ENCODE measurements around the gene TBX2.

Gene TBX2

DNA sequence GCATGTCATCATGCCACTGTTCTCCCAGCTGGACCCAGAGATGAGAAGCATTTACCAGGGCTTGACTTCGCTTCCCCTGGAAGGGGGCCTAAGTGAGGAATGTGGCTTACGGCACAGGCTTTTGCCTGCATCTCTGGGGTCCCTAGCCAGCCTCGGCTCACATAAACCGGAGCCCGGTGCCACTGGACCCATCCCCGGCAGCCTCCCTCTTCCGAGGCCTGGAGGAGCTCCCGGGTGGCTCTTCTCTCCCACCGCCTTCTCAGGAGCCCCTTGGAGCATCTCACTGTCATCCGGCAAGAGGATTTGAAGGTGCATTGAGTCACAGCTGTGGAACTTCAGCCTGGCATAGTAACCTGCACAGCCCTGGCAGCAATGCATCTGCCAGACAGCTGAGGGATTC lies 29.9 kb upstream of the TBX2 start:
- DNase-seq: no peak

DNA sequence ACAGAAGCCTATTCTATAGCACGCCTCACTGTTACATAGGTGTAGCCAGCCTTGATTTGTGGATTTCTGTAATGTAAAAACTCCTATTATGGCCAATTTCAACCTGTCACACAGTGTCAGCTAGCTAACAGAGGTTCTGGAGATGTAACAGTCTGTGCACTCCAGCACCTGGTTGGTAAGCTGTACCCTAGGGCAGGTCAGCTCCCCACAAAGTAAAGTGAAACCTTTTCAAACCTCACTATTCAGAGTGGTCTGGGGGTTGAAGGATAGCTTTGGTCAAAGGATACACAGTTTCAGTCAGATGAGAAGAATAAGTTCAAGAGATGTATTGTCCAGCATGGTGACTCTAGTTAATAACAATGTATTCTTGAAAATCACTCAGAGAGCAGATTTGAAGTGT lies 28.5 kb upstream of the TBX2 start:
- DNase-seq: no peak

DNA sequence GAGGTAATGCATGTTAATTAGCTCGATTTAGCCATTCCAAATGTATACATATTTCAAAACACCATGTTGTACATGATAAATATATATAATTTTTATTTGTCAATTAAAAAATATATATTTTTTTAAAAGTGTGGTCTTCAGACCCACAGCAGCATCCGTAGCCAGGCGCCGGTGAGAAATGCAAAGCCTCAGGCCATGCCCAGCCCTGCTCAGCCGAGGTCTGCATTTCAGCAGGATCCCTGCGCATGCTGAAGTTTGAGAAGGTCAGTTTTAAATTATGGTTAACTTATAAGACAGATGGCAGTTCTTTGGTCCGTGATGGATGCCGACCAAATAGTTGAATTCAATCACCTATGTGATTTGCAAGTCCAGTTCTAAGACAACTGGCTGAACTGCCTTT lies 28.0 kb upstream of the TBX2 start:
- no peak for DNase-seq

DNA sequence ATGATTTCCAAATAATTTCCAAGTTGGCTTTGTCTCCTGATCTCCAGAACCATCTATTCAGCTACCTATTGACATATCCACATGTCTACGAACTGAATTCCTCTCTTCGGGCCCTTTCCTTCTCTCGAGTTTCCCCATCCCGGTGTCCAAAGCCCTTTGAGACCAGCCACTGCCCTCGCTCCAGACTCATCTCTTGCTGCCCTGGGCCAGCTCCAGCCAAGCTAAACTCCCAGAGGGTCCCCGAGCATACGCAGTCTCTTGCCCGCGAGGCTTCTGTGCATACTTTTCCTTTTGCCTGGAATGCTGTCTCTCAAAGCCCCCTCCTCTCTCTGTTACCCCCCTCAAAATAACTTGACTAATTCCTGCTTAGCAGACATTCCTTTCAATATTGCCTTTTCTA lies 27.2 kb upstream of the TBX2 start:
- no peak for DNase-seq

DNA sequence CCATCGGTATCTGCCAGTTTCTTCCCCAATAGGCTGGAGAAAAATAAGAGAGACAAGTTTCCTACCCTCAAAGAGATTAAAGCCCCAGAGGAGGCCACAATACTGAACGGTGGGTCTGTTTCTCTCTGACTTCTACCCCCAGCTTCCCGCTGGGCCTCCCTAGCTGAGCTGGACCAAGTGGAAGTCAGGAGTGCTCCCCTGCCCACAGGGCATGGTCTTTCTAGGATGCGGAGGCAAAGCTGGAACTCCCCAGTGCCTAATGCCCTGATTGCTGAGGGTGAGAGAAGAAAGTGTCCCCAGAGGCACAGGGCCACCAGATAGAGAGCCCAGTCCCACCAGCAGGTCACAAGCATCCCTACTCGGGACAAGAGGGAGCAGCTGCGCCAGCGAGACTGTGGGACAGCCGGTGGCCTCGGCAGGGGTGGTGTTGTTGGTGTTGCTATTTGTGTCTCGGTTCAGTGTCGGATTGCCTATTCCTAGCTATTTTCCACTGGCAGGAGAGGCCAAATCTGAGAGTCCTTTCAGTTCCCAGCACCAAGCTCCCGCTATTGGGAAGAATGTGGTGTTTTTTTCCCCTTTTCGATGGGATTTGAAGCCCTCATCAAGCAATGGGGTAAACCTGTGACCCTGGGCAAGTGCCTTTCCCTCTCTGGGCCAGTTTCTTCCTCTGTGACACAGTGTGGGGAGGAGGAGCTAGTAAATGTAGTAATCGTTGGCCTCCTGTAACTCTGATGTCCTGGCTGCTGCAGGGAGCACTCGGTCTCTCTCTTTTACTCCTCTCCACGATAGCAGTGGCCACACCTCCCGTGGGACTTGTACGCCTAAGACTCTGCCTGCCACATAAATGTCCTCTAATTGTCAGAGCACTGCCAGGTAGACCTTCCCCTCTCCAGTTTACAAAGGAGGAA lies 22.5 kb upstream of the TBX2 start:
- DNase-seq: no peak

DNA sequence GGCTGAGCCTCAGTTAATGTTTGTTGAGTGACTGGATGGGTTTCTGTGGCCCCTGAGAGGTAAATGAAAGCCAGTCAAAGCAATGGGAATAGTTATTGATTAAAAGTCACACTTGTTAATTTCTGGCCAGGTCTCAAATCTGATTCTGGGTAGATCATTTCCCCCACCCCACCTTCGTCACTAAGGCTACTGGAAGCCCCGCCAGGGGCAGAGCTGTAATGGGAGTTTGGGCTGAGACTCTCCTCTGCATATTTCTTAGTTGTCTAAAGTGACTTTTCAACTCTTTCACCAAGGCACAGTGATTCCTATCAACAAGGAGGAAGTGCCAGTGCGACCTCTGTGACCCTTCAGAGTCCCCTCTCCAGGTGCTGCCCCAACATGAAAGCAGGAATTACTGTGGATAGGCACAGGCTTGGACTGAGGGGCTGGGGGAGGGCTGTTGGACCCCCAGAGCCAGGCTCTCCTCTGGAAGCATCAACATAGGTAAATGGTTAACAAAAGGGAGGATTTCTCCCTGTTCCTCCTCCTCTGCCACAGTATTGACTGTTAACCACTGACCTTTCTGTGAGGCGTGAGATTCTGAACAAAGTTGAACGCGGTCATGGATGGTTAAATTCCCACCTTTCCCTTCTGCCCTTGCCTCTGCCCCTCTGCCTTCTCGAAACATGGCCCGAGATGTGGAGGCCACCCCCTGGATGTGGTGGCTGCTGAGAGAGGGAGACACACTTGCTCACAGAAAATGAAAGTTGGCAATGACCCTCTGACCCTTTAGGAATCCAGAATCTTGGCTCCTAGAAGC lies 20.8 kb upstream of the TBX2 start:
- DNase-seq: no peak

DNA sequence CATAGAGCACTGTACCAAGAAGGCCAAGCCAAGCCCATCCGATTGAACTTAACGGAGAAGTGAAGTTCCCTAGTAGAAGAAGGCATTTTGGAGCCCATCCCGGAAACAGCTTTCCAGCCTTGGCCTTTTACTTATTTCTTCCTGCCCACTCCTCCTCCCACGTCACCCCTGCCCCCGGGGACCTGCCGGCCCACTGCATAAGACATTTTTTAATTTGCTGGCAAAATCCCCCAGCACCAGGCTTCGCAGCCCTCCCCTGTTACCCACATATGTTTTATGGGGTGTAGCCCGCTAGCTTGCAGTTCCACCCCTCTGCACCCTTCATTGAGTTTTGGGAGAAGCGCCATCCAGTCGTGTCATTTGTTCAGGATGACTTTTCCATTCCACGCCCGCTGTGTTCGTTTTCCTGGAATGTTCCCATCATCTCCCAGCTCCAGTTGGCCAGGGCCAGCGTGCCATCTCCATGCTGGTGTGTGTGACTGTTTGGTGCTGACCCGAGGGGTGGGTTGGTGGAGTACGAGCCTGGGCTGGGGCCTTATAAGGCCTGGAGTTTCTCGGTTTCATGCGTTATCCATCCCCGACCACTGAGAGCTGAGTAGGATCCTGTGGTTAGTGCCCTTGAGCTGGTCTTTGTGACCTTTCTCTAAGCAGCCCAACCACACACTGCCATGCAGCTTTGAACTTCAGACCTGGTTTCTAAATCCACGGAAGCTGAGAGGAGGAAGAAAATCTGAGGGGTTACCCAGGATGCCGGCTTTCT lies 20.0 kb upstream of the TBX2 start:
- DNase-seq: no peak

DNA sequence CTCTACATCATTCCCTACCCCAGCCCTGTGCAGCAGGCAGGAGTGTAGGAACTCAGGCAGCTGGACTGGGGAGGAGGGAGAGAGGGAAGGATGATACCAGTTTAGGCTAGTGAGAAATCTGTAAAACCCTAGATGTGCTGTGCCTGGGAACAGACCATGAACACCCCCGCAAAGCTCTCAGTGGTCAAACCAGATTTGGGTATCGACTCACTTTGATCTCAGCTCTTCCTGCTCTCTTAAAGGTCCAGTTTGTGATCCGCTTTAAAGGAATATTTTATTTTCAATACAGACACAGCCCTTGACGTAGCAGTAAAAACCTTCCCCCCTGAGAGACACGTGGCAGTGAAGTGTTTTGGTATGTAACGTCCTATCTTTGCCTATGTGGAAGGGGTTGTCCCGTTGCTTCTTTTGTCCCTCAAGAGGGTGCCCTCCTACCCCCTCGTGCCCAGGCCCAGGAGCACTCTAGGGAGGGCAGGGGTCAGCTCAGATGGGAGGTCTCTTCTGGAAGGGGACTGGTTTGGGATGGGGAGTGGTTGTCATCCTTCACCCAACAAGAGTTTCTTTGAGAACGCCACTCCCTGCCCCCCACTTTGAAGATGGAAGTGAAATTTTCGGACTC lies 19.3 kb upstream of the TBX2 start:
- no peak for DNase-seq

DNA sequence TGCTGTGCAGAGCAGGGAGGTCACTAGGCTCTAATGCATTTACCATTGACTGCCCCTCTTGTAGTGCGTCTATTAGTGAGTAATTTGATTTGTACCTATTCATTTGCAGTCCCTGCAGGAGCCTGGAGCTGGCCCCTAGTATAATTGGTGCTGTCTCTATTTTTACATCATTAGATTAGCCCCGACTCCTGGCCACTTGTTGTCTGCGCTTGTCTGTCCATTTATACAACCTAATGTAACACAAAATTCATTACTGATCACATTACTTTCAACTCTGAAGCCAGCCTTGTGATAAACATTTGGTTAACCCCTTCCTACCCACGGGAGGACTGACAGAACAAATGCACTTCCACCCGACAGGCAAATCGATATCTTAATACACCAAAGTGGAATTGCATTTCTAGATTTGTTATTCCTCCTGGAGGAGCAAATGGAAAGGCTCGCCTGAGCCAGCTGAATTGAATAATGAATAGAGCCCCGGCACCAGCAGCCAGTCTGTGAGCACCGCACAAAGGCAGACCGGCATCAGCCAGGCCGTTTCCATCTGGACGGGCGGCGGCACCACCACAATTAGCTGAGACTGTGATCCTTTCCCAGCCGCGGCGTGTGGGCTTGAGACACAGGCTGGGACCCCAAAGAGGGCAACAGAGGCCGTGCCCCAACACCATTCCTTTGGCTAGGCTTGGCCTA lies 18.7 kb upstream of the TBX2 start:
- DNase-seq: no peak

DNA sequence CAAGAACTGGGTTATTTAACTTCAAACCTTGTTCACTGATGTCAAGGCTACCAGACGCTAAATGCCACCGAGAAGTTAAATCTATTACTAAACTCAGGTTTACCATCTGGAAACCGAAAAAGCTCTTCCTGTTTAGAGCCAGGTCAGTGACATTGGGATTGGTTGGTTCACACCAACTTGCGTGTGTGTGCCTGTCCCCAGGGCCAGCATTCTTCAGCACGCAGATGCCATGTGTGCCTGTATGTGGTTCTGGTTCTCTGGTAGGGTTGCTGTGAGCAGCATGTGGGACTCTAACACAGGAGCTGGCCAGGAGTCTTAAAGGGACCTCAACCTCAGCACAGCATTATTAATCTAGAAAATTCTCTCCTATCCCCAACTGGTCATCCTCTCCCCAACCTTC lies 18.1 kb upstream of the TBX2 start:
- DNase-seq: no peak

DNA sequence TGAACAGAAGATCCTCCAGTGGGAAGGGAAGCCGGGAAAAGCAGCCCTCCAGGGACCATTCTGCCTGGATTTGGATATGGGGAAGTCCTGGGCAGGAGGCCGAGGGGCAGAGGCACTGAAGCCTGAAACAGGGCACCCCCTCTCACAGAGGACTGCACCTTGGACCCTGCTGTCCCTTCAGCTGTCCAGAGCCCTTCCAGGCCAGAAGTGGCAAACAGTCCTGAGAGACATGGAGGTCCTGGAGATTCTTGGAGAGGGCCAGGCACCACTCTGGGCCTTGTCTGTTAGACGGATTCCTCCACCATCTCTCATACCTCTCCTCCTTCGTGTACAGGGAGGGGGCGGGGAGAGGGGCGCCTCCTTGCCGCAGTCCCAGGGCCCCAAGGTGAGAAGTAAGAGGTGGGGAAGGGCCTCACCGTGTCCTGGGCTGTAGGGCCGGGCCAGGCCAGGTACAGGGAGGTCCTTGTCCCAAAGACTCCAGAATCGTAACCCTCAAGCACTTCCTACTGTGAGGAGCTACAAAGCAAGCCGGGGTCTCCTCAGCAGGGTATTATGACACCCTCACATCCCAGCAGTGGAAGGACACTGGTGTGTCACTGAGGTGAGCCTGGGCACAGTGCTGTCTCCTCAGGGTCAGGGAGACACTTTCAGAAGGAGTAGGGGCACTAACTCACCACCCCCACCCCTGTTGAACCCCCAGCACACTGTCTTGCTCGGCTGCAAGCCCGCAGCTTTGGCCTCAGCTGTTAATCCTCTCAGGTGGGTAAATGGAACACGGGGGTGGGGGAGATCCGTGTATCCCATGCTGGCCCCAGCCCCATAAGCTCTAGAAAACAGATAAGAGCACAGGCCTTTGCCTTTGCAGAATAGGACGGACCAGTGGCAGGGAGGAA lies 16.6 kb upstream of the TBX2 start:
- DNase-seq: no peak

DNA sequence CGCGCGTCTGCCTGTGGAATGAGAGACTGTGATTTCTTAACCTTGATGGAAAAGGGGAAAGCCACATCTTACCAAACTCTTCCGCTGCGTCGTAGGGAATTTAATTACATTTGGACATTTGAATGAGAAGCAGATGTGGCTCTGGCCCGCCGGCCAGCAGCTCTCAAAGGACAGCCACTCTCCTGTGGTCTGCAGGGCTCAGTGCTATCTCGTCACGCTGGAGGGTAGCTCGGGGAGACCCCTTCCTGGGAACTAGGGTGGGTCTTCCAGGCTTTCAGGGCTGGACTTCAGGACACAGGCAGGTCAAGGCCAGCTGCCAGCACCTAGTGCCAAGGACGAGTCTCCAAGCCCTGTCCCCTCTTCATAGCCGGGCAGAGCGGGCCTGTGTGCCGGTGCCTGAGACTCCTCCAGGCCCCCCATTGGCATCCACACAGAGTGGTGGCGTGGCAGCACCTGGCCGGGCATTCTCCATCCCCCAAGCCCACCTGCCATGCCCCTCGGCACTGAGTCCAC lies 15.9 kb upstream of the TBX2 start:
- no peak for DNase-seq

DNA sequence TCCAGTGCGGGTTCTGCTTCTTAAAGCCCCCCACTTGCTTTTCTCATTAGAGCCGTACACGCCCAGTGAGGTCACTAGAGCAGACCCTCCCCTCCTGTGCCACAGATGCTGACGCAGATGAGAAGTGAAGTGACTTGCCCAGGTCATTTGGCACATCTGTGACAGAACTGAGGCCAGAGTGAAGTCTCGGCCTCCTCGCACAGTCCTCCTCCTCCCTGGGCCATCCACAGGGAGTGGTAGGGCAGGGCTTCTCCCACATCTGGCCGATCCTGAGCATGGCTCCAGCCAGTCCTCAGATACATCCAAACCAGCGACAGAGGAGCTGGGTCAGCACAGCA lies 15.3 kb upstream of the TBX2 start:
- no peak for DNase-seq

DNA sequence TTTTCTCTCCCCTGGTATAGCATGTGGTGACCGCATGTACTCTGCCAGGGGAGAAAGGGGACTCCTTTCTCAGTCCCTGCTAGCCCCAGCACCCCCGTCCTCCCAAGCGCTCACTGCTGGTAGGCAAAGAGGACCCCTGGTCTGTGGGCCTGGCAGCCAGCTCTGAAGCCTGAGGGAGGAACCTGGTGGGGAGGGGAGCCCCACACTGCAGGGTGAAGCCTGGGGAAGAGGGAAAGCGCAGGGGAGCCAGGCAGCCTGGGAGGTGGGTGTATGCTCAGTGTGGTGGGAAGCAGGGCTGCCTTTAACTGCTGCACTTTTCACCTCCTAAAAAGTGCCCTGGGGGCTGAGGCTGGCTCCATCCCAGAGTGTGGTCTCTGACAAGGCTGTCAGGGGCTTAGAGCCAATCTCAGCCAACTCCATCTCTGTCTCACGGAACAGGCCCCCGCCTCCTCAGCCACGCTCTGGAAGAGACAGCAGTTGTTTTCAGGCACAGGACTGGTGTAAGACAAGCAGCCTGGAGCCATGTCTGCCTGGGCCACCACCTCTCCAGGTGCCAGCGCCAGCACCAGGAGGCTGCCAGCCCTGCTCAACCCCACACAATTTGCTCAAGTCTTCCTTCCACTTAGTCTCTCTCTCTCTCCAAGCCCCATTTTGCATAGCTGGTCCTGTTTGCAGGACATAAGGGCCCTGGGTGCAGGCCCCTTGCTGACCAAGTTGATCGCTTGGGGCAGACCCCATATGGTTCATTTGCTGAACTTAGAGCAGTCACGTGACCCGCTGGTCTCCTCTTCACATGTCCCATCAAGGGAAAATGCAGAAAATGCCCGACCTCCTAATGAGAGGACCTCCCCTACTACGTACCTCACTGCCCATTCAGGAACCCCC lies 14.7 kb upstream of the TBX2 start:
- no peak for DNase-seq

DNA sequence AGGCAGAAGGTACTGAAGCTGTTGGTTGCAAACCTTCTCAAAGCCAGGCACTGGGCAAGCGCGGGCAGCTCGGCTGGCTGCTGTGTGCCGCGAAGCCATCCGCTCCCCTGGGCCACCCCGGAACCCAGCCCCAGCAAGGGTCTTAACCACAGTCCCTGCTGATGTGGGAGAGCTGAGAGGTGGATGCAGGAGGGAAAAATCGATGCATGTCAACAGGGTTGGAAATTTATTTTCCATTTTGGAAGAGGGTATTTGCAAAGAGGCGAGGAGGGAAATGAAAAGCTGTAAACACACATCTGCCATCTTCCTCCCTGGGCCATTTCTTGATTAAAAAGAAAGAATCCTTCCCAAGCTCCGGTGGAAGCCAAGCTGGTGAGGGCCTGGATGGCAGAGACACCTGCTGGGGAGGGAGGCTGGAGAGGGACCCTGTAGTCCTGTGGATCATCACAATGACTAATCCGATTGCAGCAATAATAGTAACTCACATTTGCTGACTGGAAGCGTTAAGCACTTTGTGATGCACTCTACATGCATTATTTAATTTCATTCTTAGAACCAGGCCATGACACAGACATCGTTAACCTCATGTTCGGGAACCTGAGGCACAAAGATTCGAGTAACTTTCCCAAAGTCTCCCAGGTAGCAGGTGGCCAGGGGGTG lies 13.9 kb upstream of the TBX2 start:
- no peak for DNase-seq

DNA sequence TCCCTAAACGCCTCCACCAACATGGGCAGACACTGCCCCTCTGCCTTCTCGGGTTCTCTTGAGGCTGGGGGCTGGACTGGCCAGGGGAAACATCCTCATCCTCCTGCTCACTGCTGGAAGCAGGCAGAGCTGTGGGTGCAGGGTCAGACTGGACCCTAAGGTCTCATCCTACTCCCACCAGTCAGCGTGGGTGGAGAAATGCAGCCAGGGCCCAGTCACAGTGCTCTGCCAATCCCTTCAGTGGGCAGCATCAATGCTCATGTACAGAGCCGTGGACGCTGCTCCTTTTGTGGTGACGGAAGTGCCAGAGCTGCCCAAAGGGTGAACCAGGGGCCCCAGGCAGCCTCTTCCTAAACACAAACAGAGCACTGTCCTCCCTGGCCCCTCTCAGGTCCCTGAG lies 13.4 kb upstream of the TBX2 start:
- no peak for DNase-seq

DNA sequence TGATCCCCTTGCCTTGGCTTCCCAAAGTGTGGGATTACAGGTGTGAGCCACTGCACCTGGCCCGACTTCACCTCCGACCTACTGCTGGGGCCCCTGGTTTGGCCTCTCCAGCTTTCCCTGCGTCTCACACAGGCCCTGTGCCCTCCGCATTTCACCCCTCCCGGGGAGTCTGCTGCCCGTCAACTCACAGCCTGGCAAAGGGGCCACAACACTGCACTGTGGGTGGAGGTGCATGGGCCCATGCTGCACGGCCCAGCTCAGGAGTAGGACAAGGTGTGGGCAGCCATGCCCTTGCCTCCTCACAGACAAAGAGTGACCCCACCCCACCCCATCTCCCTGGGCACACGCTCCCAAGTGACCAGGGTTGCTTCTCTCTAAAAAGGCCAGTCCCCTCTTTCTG lies 12.6 kb upstream of the TBX2 start:
- DNase-seq: no peak

DNA sequence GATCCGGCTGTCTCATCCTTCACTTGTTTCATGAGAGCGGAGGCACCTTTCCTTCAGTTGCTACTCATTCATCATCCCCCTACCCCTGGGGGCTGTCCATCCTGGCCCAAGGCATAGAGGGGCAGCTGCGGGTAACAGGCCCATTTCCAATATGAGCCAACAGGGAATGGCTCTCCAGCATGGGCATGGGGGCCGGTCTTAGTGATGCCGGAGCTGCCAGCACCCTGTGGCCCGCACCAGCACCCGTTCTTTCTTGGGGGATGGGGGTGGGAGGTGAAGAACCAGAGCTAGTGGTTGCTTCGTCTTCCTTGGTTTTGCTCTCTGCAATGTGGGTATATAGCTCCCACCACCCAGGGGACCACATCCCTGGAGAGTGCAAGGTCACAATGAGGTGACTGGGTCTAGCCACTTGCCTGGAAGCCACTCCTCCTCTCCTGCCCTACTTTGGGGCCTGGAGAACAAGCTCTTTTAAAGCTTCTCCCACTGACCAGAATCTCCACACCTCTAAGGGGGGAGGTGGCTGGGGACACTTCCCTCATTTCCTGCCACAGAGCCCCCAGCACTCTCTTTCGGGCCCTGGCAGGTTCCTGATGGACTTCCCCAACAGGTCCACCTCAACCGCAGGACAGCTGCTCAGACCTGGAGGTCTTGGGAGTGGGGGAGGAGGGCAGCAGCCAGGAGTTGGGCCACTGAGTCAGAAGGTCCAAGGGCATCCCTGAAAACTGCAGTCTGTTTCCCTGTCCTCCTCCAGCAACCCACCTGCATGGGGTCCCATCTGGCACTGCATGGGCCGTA lies 11.9 kb upstream of the TBX2 start:
- DNase-seq: no peak

Measured in DMS53 (cell line).